Hematopoietic multipotent progenitor cell treated with erythropoietin and hydrocortisone succinate and interleukin-3 and kit ligand, for 6 days (in vitro differentiated cells): ENCODE data around the gene CLDND2.

Source experiments
- DNase-seq: peaks from one replicate; pipeline ENCODE4 v3.0.0-alpha.2; 2015

CLDND2 gene

DNA sequence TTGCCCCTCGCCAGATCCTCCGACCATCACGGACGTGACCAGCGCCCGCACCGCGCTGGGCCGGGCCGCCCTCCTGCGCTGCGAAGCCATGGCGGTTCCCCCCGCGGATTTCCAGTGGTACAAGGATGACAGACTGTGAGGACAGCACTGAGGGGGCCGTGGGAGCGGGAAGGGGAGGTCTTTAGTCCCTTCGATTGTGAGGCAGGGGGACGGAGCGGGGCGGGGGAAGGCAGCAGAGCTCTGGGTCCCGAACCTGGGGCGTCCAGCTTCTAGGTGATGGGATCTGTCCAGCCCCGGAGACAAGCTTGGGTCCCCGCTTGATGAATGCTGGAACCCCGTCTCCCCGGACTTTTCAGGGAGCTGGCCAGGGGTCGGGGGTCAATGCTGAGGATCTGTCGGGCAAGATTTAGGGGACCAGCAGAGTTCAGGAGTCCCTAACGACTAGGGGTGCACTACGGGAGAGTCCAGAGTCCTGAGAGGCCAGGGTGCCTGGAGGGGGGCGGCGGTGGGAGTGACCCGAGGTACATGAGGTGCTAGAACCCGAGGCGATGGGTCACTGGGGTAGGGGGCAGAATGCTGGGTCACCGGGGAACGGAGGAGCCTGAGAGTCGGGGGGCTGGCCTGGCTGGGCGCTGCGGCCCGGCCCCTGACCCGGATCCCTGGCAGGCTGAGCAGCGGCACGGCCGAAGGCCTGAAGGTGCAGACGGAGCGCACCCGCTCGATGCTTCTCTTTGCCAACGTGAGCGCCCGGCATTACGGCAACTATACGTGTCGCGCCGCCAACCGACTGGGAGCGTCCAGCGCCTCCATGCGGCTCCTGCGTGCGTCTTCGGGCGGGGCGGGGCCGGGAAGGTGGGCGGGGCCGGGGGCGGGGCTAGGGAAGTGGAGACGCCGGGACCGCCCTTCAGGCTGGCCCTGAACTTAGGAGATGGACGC is 41.5 kb downstream of the CLDND2 start:
- peak; percentile 88 for DNase-seq

DNA sequence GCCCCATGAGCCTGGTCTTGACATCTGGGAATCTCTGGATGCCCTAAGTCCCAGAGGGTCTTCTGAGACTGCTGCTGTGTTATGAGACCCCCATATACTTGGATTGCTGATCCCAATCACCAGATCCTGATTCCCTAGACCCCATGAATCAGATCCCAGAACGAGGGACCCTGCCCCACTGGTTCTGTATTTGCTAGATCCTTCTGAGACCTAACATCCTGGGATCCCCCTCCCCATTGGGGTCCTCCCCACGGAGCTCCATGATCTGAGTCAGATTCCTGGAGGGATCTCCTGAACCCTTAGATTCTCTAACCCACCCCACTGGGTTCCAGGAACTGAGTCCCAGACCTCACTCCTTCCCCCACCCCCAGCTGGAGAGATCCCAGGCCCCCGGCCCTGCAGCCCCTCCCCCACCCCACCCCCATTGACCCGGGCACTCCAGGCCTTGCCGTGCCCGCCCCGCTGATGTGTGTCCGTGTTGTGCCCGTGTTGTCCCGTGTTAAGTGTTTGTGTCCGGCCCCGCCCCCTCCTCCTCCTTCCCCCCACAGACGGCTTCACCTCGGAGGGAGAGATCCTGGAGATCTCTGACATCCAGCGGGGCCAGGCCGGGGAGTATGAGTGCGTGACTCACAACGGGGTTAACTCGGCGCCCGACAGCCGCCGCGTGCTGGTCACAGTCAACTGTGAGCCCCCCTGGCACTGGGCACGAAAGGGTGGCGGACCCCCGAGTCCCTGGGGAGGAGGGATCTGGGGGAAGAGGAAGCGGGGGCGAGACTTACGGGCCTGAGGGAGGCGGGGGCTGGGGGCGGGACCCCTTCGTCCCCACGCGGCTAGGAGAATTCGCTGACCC is 42.4 kb downstream of the CLDND2 start:
- no peak for DNase-seq

DNA sequence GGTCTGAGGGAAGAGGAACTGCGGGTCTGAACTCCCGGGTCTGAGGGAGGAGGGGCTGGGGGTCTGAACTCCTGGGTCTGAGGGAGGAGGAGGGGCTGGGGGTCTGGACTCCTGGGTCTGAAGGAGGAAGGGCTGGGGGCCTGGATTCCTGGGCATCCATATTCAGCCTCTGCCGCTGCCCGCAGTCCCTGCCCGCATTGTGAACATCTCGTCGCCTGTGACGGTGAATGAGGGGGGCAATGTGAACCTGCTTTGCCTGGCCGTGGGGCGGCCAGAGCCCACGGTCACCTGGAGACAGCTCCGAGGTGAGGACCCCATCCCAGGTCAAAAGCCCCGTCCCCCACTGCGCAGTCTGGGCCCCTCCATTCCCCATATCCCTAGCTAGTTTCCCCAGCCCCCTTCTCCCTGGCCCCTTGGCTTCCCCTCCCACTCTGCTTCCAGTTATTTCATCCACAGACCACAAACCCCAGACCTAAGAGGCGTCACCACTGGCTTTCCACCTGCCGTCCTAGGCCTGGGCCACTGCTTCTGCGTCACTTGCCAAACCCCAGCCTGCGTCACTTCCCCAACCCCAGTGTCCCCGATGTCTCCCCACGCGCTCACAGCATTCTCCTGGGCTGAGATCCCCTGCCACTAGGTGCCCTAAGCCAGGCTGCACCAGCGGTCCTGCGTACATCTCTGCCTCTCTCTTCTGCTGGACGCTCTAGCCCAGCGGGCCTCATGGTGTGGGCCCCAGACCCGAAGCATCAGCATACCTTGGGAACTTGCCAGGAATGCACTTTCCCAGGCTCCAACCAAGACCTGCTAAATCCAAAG is 43.4 kb downstream of the CLDND2 start:
- DNase-seq: no peak

GRCh38 chr19:51324167-51324481 is 44.7 kb downstream of the CLDND2 start:
- DNase-seq: no peak

GRCh38 chr19:51323481-51324166 is 45.2 kb downstream of the CLDND2 start:
- DNase-seq: no peak

DNA sequence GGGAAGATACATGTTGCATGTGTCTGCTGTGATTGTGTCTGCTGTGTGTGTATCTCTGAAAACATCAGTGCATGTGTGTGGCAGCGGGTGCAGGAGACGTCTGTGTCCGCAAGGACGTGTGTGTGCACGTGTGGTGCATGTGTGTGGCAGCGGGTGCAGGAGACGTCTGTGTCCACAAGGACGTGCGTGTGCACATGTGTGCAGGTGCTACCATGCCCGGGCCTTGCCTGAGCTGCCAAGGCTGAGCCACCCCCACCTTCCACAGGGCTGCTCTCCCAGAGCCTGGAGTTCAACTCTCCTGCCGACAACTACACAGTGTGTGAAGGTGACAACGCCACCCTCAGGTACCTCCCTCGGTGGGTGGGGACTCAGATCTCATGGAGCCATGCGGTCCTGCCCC is 47.0 kb downstream of the CLDND2 start:
- DNase-seq: no peak

DNA sequence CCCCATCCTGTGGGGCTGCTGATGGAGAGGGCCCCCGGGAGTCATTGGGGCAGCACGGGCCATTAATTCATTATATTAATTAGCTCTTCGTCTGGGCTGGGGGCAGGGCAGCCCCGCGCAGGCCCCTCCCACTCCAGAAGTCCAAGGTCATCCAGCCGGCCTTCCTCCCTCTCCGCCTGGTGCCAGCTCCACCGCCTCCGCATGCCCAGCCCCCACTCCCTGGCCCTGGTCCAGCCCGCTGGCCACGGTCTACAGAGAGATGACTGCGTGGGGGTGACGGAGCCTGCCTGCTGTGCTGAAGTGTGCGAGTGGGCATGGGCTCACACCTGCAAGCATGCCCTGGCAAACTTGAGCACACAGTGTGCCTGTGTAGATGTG is 48.5 kb downstream of the CLDND2 start:
- DNase-seq: no peak

DNA sequence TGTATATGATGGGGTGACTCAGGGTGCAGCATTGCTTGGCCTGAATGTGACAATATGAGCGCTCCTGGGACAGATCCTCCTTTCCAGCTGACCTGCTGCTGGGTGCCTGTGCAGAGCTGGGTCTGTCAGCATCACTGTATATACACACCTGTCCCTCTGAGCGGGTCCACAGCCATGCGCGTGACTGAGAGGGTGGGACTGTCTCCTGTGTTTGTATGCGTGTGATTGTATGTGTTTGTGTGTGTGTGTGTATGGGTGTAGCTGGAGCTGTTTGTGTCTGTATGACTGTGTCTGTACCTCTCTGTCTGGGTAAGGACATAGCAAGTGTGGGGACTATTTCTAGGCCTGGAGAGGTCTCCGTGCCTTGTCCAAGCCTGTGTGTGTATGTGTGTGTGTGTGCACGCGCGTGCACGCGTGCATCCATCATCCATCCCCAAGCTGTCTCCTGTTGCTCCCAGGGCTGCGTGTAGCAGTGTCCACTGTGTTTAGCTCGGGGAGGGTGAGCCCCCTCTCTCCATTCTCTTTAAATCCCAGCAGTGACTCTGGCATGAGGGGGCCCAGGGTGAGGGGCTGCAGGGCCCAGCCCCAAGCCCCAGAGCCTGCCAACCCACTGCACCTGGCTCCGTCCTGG is 49.0 kb downstream of the CLDND2 start:
- DNase-seq: no peak

DNA sequence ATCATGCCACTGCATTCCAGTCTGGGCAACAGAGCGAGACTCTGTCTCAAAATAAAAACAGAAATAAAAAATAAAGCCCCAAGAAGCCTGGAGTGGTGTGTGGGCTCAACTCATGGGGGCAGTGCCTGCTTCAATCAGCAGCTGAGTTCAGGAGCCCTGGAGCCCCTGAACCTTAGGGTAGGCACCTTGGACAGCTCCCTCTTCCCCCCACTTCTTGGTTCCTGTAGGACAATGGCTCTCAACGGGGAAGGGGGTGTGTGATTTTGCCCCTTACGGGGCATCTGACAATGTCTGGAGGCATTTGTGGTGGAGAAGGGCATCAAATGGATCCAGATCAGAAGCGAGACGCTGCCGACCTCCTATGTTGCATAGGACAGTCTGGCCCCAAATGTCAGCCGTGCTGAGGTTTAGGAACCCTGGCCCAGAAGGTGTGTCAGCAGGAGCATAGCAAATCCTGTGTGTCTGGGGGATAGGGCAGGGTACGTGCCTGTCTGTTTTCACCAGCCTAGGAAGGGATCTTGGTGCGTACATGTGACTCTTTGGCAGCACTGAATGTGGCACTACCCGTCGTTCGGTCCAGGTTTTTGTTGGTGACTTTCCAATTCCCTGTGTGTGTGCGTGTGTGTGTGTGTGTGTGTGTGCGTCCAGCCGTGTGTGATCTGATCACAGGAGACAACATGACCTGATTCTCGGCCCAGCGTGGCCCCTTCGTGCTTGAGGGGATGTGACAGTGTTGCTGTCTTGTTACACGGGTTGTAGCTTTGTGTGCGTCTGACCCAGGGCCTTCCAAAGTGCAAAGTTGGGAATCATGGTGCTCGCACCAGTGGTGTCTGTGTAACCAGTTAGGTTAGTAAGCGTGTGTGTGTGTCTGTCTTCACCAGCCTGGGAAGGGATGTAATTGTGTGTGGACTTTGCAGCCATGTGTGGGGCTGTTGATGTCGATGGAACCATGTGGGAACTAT is 49.8 kb downstream of the CLDND2 start:
- peak; percentile 43 for DNase-seq

GRCh38 chr19:51317968-51318367 is 50.8 kb downstream of the CLDND2 start:
- no peak for DNase-seq

- peak; percentile 58 for DNase-seq
Measured at GRCh38 chr19:51317376-51317775, 51.4 kb downstream of the CLDND2 start.
